HPDE6-E6E7 (cell line): ENCODE data around the gene TEX13D.
"Not testable (repeated sequence)": the region's sequence is repeated elsewhere in the genome, so short reads cannot be mapped to it uniquely, and the experiment has no call there.

Source experiments
- DNase-seq: peaks from one replicate; pipeline ENCODE4 v3.0.0; 2011; ENCODE audit warnings: missing footprints; ENCODE audit errors: extremely low spot score

TEX13D gene

DNA sequence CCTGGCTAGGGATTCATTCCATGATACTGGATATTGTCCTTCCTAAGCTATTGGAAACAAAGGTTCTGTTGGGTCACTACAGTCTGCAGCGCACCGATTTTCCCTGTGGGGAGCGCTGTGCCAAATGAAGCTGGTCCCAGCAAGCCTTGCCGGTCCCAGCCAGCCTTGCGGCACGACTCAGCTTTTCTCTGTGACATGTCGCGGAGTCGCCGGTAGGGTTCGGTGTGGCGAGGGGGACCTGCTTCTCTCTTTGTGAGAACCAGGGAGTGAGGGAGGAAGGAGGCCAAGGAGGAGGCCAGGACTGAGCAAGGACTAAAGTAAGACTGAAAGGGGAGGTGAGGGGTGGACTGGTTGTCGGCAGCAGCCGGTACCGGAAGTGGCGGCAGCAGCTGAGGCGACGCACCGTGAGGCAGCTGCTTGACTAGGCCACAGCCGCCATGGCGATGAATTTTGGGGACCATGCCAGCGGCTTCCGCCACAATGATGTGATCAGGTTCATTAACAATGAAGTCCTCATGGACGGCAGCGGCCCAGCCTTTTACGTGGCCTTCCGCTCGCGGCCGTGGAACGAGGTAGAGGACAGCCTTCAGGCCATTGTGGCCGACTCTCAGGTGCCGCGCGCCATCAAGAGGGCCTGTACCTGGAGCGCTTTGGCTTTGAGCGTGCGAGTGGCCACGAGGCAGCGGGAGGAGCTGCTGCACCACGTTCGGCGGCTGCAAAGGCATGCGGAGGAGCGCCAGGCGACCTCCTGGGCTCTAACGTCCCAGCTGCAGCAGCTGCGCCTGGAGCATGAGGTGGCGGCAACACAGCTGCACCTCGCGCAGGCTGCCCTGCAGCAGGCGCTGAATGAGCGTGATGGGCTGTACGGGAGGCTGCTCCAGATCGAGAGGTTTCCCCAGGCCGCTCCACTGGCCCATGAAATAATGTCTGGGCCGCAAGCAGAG, at the start of gene TEX13D:
TSS of gene TEX13D (plus strand) at position 180 of the 944 bp plus-strand sequence. CDS start at position 438, 258 bp downstream.
- DNase-seq = no peak

- DNase-seq = no peak
These were observed 43.0 kb upstream of the TEX13D start for GRCh38 chrX:124289443-124289842.

DNA sequence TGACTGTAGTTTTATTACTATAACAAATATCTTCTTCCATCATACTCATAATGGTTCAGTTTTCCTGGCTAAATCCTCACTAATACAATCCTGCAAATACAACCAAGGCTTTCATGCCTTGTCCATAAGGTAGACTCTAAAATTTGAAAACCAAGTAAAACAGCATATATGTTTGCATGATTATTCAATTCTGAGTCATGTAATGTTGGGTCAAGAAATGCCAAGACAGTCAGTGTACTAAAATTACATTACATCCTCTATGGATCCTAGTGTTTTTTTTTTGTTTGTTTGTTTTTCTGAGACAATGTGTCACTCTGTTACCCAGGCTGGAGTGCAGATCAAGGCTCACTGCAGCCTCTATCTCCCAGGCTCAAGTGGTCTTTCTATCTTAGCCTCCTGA, 38.6 kb upstream of the TEX13D start:
- no peak for DNase-seq

GRCh38 chrX:124299323-124299722, 33.1 kb upstream of the TEX13D start:
- DNase-seq = not testable (repeated sequence)

DNA sequence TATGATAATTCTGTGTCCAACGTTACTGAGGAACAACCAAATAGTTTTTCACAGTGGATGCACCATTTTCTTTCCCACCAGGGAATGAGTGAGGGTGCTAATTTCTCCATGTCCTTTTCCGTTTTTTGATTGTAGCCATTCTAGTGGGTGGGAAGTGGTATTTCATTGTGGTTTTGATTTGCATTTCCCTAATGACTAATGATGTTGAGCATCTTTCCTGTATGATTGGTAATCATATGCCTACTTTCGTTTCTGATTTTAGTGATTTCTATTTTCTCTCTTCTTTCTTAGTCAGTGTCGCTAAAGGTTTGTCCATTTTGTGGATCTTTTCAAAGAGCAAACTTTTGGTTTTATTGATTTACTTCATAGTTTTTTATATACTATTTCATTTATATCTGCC, 32.1 kb upstream of the TEX13D start:
- no peak for DNase-seq

- no peak for DNase-seq
These were observed 25.1 kb upstream of the TEX13D start for GRCh38 chrX:124307253-124307907.

DNA sequence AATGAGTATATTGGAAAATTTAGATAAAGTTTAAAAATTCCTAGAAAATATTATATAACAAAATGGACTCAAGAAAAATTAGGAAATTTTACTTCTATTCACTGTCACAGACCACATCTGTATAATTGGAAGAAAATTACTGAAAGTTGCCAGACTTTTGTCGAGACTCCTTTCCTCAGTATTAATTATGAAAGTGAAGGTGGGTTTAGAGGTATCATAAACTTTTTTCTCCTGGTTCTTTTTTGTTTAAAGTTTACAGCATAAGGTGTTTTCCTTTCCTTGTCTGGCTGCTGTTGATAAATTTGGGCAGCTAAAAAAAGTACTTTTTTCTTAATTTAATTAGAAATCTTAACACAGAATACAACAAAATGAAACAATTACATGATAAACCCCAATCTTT, 6.7 kb upstream of the TEX13D start:
- DNase-seq = no peak

GRCh38 chrX:124328765-124329164, 3.7 kb upstream of the TEX13D start:
- peak; percentile 9 for DNase-seq

DNA sequence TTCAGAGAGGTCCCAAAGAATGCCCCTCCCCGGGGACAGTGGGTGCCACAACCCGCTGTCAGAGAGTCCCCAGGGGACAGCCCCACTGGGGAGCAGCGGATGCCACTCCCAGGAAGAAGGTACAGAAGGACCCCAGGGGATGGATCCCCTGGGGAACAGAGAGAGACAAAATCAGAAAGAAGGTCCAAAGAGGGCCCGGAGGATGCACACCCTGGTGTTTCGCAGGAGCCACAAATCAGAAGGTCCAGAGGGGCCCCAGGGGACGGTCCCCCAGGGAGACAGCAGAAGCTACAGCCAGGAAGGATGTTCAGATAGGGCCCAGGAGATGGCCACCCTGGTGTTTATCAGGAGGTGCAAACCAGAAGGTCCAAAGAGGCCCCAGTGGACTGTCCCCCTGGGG, 1.4 kb downstream of the TEX13D start:
- DNase-seq = no peak

- DNase-seq = not testable (repeated sequence)
These were observed 2.1 kb downstream of the TEX13D start for GRCh38 chrX:124334555-124334954.

DNA sequence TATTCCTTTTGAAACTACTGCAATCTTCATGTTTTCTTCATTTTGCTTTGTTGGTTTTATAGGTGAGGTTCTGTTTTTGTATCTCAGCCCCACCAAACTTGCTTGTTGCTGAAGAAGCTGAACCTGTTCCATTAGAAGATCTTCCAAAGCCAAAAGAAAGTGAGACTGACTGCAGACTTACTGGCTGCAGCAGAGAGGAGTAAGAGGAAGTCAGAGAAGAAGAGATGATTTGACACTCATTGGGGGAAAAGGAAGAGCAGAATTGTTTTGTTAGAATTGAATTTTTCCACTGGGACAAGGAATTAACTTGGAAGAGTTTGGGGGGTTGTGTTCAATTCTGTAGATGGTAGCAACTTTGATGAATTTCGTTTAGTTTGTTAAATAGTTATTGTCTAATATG, 3.1 kb downstream of the TEX13D start:
- no peak for DNase-seq

- DNase-seq = no peak
These were observed 5.5 kb downstream of the TEX13D start for GRCh38 chrX:124337916-124338315.

- no peak for DNase-seq
These were observed 6.5 kb downstream of the TEX13D start for GRCh38 chrX:124338733-124339514.

DNA sequence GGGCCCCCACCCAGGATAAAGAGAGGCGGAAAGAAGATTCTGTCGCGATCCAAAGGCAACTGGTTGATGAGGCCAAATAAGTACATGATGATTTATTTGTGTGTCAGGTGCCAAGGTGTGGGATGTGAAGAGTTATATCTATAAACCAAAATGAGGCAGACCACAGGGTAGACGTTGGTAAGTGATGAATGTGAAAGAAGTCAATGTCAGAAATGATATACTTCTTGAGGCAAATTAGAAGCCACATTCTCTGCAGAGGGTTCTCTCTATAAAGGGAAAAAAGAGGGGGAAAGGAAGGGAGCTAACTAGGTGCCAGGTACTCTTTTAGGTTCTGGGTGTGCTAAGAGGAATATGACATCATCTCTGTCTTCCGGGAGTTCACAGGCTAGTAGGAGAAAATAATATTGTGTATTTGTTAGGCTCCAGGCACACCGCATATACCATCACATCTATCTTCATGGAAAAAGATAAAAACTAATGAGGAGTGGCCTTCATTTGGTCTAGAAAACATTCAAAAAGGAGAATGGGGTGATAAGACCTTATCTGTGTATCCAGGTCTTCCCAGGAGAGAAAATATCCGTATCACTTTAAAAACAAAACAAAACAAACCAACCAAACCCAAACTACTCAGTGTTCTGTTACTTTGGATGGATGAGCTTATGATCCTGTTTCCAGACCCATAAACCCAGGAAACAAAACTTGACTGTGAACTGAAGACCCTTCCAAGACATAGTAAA, 9.1 kb downstream of the TEX13D start:
- DNase-seq = no peak

- DNase-seq = no peak
These were observed 9.9 kb downstream of the TEX13D start for GRCh38 chrX:124342174-124342867.

DNA sequence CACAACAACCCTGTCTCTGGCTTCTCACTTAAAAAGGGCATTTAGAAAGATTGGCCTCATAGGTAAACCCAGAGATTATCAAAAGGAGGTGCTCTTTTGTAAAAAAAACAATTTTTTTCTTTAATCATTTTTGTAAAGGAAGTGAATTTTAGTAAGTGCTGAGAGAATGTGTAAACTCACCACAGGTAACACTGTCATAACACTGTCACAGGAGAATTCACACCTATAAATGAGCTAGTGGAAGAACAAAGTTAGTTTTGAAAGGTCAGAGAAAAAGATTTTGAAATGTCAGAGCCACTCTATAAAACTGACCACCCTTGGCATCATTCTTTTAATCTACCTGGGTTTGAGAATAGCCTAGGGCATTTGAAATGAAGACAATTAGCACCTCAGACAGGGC, 10.6 kb downstream of the TEX13D start:
- DNase-seq = no peak

- no peak for DNase-seq
These were observed 11.8 kb downstream of the TEX13D start for GRCh38 chrX:124344246-124344645.

GRCh38 chrX:124346117-124346876, 13.8 kb downstream of the TEX13D start, which contains the start of gene SH2D1A:
TSS of gene SH2D1A (plus strand) at chrX:124346563. CDS start at chrX:124346643, 80 bp downstream.
- DNase-seq = no peak

DNA sequence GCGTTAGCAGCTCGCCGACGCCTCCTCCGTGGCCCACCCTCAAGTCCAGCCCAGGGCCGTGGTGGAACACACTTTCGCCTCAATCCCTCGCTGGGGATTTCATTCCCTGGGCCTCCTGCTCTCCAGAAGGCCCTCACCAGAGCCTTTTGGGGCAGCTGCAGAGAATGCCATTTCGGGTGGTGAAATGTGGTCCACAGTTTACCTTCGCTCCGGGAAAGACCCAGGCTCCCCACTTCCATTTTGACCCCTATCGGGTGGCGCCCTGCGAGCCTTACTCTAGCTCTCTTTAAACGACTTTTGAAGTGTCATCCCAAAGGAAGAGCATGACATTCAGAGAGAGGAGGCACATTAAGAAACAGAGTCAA, 14.4 kb downstream of the TEX13D start:
- DNase-seq = no peak

GRCh38 chrX:124347242-124347641, 14.8 kb downstream of the TEX13D start:
- peak; percentile 12 for DNase-seq
